Peyer's patch (tissue), 4 donors: Measurements from ENCODE around the gene UQCR10.

ENCODE experiments used
- POLR2A ChIP-seq, 2 donors: fragments of 450-650 bp; IDR thresholded peaks; one replicate each; pipeline ENCODE4 v1.5.1; 2017; ENCODE audit warnings: antibody characterized with exemption in 2 of 2, mild to moderate bottlenecking in 2 of 2, moderate library complexity in 2 of 2
- TF ChIP-seq, protein P1 (sequence below), 6 experiments: fragments of 450-650 bp in 4 of 6; fragments of 200-600 bp in 2 of 6; sonication (generic) in 1 of 6; IDR thresholded peaks; one replicate each; pipeline ENCODE4 v1.5.1; 2017 to 2019; ENCODE audit warnings: antibody characterized with exemption in 6 of 6, mild to moderate bottlenecking in 3 of 6, moderate library complexity in 1 of 6

DNA sequence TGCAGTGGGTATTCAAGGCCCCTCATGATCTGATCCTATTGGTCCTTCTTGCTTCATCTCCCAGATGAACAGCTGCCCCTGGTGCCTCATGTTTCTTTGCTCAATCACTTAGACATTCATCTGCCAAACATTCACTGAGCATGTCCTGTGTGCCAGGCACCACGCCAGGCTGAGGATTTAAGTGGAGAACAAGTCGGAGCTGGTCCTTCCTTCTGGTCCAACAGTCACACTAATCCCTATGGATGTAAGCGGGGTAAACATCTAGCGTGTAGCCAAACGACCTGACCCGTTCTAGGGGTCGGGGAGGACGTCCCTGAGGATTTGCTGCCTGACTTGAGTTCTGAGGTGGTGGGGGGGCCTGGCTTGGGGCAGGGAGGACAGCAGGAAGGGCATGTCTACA, 22.3 kb upstream of the UQCR10 start:
- TF ChIP-seq POLR2A (IDR thresholded peaks at IDR 0.05): no peak
- TF ChIP-seq, protein P1, sequence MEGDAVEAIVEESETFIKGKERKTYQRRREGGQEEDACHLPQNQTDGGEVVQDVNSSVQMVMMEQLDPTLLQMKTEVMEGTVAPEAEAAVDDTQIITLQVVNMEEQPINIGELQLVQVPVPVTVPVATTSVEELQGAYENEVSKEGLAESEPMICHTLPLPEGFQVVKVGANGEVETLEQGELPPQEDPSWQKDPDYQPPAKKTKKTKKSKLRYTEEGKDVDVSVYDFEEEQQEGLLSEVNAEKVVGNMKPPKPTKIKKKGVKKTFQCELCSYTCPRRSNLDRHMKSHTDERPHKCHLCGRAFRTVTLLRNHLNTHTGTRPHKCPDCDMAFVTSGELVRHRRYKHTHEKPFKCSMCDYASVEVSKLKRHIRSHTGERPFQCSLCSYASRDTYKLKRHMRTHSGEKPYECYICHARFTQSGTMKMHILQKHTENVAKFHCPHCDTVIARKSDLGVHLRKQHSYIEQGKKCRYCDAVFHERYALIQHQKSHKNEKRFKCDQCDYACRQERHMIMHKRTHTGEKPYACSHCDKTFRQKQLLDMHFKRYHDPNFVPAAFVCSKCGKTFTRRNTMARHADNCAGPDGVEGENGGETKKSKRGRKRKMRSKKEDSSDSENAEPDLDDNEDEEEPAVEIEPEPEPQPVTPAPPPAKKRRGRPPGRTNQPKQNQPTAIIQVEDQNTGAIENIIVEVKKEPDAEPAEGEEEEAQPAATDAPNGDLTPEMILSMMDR (IDR thresholded peaks at IDR 0.05): no peak
